GM19043 (cell line): ENCODE data around the gene RAD51B.
"Not testable (repeated sequence)": the region's sequence is repeated elsewhere in the genome, so short reads cannot be mapped to it uniquely, and the experiment has no call there.

ENCODE experiments used
- ATAC-seq: cut with Tn5 transposase; IDR thresholded peaks from one replicate; pipeline ENCODE4 v1.9.1; 2021; ENCODE audit warnings: low read depth; ENCODE audit not compliant: unreplicated experiment

RAD51B gene

DNA sequence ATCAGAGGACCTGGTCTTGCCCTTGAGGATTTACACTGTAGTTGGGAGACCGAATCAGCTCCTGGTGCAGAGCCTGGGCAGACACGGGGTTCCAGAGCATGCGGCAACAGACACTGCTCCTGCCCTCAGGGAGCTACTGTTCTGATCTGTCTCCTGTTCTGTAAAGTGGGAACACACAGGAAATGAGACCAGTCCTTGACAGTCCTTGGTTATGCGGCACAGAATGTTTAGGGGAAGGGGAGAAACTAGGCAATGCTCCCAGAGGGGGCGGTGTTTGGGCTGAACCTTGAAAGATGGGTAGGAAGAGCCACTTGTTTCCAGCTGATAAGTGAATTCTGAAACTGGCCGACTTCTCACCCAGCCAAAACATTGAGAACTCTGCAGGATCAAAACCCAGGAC, 840.9 kb downstream of the RAD51B start:
- no peak for ATAC-seq

DNA sequence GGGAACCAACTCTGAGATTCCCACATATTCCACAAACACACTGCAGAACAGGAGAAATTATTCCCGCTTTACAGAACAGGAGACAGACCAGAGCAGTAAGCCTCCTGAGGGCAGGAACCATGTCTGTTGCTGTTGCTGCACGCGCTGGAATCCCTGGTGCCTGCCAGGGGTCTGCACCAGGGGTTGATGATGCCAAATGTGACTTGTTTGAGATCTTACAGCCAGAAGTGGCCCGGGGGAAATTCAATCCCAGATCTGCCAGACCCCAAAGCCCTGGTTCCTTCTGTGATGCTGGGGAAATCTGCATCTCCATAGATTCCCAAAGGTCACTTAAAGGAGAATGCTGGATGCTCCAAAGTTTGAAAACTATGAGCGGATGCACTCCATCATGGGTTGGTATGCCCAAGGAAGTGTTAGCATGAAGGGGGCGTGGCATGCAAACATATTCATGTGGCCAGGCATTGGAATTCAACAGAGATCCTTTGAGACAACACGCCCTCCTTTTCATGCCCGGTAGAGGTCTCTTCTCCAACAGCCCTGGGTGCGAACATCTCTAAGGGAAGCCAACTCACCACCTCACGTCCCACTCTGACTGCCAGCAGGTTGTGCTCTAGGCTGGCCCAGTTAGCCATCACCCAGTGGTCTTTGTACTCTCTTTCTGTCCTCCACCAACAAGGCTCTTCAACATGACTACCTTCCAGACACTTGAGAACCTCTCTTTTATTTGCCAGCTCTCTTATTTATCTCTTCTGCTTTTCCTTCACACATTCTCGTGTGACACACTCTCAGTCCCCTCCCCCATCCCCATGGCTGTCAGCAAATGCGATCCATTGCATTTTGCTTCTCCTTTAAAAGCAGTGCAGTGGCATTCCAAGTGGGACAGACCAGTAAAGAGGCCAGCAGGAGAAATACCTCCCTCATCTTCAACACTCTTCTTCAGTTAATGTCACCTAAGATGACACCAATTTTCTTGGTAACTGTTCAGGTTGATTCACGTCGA, 841.9 kb downstream of the RAD51B start:
- no peak for ATAC-seq

DNA sequence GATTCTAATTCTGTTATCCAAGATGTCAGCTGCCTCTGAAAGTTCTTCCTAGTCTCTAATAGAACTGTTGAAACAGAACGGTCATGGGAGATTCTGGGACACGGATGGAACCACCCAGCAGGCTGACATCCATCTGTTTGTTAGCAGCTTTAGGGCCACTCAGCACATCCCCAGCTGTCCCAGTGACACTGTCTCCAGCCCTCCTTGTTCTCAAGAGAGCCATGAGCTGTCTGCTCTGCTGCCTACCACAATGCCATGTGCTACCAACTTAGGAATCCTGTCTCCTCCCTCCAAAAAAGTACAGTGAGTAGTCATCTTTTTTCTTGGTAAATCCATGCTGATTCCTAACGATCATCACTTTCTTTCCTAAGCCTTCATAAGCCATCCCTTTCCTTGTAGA, 842.8 kb downstream of the RAD51B start:
- ATAC-seq, result no peak

DNA sequence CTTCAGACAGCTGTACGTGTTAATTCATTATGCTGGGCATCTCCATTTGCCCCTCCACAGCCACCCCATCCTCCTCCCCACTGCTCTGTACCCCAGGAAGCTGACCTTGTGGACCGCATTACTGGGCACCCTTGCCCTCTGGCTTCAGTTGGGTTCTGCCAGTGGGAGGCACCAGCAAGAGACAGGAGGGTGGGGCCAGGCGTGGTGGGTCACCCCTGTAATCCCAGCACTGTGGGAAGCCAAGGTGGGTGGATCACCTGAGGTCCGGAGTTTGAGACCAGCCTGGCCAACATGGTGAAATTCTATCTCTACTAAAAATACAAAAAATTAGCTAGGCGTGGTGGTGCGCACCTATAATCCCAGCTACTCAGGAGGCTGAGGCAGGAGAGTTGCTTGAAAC, 843.2 kb downstream of the RAD51B start:
- not testable (repeated sequence) for ATAC-seq

DNA sequence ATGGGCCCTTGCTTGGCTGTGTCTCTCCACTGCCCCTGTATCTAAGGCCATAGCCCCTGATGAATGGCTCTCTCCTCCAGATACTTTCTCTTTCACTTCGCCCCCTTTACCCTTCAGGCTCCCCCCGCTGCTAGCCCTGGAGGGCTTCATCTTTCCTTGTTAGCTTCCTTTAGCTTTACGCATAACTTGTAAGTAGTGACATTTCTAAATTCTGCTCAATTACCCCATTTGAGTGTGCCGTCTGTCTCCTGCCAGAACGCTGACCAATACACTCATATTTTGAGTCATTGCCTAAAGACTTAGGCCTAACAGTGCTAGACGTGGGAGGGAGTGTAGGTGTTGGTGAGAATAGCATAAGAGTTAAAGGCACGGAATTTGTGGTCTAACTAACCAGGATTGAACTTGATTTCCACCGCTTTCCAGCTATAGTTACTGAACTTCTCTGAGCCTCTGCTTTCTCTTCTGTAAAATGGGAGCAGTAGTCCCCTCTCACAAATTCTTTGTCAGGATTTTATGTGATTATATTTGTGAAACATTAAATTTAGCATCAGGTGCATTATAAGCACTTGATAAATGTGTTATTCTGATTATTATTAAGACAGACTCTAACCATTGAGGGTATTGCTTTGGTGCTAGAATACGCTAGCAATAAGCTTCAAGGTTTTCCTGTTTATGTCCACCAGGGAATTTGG, 844.0 kb downstream of the RAD51B start:
- peak; percentile 73 for ATAC-seq

DNA sequence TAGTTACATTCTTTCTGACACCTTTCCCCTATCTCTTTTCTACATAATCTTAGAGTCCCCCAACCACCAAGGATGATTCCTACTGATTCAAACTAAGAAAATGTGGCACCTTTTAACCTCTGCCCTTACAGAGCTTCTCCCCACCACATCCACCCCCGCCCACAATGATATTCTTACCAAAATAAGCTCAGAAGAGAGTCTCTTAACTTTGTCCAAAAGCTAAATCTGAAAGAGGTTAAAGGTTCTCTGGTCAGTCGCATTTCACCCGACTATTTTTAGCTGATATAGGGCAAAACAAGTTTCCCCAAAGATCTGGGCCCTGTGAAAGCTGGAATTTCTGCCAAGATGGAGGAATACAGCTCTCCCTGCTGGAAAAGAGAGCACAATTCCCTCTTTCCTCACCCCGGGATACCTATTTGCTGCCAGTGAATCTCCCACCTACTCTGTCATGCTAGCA, 844.7 kb downstream of the RAD51B start:
- ATAC-seq, result no peak

DNA sequence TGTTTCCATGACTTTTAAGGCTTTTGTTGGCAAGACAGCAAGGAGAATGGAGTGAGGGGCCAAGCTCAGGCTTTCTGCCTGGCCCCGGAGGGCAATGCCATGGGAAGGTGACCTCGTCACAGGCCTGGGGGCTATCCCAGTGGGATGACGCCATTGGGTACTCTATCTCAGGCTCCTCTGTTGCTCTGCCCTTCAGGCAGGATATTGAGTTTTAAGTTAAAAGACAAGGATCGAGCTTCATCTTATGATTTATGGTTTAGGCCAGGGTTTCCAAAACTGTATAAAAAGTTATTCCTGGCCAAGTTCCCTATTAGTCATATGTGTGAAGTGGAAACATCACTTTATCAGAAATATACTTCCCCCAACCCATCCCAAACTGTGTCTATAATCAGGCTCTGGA, 845.6 kb downstream of the RAD51B start:
- ATAC-seq, result no peak

DNA sequence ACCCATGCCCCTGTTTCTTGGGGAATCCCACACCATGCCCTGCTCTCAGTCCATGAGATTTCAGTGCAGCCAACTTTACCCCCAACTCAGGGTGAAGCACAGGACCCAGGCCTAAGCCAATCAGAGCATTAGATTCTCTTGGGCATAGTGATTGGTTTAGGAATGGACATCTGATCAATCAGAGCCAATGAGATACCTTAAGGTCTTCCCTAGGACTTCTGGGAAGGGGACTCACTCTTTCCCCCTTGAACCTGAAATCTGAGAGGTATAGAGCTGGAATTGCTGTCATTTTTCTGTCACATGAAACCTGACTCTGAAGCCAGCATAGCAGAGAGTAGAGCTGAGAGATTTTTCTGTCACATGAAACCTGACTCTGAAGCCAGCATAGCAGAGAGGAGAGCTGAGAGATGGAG, 846.2 kb downstream of the RAD51B start:
- ATAC-seq, result no peak

DNA sequence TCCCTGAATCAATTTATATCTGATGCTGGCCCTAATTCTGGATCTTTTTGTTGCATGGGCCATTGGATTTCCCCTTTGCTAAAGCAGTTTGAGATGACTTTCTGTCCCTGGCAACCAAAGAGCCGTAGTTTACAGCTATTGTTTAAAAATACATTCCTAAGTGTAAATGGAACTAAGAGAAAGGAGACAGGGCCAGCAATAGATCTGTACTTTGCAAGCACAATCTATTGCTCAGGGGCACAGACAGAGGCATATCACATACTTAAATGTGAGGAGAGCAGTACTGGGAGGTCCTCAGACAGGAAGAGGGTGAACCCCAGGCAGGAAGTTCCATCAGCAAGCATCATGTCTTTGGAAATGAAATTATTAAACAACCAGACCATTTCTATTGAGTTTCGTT, 846.7 kb downstream of the RAD51B start:
- no peak for ATAC-seq

DNA sequence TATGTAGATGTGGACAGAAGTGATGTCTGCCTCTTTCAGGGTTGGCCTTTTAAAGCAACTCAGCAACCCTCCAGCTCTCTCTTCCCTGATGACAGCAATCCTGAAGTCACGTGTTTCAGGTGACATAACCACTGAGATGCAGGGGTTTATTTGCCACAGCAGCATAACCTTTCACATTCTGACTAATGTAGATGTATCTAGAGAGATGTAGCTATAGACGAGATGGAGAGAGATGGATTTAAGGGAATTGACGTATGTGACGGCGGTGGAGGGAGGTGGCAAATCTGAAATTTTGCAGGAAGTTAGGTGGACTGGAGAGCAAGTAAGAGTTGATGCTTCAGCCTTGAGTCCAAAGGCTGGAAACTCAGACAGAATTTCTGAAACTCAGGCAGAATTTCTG, 847.3 kb downstream of the RAD51B start:
- no peak for ATAC-seq

DNA sequence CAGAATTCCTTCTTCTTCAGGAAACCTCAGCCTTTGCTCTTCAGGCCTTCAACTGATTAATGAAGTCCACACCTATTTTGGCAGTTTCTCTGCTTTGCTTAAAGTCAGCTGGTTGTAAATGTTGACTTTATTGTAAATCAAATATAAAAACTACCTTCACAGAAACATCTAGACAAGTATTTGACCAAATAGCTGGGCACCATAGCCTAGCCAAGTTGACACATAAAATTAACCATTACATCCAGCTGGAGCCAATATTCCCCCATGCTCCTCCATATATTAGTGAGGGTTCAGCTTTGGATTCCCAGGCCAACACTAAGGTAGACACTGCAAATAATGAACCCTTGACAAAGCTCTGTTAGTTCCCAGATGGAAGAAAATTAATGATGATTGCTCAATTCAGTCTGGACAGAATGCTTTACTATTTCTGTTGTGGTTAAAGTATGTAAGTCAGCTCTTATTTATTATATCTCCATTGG, 847.8 kb downstream of the RAD51B start:
- no peak for ATAC-seq

DNA sequence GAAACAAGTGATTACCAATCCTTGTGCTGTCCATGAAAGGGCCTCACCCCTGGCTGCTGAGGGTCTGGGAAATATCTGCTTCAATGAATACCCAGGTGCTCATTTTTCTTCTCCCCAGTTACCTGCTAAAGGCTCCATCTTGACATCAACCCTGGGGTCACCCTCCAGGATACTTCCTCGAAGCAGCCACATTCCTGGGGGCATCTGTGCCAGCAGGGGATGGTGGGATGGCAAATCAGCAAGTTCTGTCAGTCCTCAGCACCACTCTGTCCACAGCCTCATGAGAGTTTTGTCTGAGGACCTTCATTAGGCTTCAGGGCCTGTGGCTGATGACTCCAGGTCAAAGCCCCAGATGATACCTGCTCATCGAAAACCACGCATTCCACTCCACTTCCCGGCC, 848.4 kb downstream of the RAD51B start:
- ATAC-seq, result no peak

DNA sequence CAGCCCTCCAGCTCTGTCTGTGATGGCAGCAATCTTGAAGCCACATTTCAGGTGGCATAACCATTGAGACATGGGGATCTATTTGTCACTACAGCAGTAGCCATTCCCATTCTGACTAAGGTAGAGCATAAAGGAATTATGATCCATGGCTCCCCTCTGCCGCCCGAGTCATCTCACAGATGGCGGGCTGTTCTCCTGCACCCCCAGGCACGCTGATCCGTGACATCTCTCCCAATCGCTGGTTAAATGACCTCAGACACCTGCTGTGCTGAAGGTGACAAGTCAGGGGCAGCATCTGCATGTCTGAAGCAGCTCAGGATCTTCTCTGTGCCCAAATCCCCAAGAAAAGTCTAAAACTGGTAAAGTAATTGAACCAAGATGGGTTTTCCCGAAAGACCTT, 849.0 kb downstream of the RAD51B start:
- no peak for ATAC-seq

DNA sequence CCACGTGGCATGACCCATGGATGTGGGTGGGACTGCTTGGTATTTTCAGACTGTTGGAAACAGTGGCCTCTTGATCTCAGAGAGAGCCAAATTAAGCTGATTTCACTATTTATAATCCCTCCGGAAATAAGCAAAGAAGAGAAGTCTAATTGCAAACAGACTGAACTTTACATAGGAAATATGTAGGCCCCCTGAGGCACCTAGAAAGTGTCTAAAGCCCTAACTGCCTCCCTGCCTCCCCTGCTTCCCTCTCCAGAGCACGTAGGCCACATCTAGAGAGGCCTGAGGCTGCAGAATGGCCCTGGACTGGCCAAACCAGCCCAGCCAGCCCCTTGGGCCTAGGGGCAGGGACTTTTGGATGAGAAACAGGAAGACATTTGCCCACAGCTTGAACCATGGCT, 849.5 kb downstream of the RAD51B start:
- ATAC-seq, result no peak

DNA sequence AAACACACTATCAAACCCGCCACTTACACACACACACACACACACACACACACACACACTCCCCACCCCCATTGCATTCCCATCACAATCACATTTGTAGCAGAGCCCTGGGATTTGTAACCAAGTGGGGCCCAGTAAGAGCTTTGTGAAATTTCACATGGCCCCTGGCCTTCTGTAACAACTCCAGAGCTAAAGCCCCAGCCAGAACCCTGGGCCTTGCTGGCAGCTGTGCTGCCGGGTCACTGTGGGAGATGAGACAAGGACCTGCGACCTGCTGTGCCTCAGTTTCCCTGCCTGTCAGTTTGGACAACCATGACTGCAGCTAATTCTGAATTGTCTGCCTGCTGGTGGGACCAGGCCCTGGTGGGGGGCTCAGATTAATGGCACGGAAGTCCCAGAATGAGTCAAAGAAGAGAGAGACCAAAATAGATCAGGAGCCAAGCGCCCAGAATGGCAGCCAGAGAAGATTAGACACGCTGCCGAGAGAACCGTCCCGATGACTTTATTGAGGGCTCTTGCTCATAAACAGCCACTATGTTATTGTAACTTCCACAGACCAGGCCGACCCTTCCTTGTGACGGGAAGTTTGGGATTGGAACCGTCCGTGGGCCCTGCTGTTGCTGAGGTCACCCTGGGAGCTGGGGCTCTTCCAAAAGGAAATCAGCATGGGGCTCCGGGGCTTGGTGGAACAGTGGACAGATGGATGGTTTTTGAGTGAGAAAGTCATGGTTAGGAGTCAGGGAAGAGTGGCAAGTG, 850.2 kb downstream of the RAD51B start:
- ATAC-seq, result no peak

DNA sequence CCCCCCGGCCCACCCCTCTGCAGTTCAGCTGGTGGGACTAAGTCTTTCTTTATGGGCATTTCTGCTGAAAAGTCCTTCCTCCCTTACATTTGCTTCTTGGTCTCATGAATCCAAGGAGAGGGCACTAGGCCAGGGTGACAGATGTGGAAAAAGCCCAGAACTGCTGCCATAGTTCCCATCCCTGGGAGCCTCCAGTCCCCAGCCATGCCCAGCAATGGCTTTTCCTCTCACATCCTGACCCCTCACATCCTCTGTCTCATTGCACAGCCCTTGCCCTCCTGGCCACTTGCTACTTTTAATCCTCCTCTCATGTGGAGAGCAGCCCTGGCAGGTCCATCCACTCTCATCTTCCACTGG, 850.8 kb downstream of the RAD51B start:
- ATAC-seq, result no peak

DNA sequence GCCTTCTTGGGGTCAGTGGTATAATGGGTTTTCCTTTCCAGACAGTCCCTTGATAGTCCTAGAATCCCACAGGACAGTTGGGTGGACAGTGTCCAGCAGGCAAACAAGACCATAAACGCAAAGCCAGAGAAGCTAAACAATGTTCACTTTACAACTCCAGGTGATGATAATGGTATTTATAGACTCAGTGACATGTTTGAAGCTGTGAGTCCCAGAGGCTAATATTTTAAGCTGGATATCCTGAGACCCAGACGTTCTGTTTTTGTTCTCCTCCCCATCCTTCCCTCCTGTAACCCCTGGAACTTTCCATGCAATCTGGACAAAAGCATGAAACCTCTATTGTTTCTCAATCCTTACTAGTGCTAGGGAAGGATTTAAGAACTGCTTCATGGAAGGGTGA, 852.3 kb downstream of the RAD51B start:
- ATAC-seq, result no peak

DNA sequence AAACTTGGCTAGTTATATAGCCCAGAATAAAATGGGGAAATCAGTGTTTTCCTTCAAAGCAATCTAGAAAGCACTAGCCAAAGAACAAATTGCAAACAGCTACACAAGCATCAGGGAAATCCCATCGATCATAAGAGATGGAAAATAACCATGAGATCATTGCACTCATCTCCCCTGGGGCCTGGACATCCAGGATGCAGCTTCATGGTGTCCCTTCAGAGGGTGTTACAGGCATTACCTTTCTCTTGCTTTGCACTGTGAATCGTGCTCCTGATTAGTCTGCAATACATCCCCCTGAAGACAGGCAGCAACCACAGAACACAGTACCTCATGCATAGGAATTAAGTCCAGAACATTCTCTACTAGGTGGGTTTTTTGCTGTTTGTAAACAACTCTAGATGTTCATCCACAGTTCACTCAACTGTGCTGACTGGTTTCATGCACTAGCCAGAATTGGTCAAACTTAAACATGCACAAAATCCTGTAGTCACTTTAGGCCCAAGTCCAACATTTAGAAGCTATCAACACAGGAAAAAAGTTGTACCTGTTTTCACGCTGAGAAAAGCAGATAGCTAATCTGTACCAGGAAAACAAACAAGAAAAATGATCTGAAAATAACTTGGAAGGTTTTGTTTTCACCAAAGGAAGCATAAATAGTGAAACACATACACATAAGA, 853.2 kb downstream of the RAD51B start:
- ATAC-seq, result no peak

DNA sequence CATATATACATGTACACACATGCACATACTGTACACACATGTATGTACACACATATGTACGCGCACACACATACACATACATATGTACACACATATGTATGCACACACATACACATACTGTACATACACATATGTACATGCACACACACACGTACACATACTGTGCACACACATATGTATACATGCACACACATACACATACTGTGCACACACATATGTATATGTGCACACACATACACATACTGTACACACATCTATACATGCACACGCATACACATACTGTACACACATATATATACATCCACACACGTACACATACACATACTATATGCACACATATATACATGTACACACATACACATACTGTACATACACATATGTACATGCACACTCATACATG, 853.9 kb downstream of the RAD51B start:
- ATAC-seq, result no peak

DNA sequence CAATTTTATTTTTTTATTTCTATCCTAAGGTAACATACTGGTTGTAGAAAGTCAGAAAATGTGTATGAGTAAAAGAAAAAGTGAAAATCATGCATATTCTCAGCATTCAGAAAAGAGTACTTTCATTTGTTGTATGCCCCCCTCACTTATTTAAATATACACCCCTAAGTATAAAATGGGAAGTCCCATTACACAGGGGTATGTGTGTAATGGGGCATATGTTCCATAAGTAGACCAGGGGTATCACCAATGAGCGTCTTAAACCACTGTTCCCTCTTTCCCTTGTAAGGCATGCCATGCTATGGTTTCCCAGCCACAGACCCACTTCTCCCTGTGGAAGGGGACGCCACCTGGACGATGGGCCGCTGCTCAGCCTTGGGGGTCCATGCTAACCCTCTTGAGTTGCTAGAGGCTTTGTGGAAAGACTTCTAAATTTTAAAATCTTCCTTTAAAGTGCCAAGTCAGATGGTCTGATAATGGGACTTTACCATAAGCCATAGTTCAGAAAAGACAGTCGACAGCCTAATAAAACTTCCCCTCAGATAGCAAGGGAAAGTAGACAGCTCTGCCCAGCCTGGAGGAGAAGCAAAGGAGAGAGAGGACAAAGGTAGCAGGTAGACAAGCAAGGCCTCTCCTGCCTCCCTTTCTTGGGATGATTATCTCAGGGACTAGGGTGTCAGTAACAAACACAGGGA, 855.1 kb downstream of the RAD51B start:
- ATAC-seq, result no peak
